Putamen (tissue), 1 donor: Measurements from ENCODE around the gene FZD10.

ENCODE experiments used
- DNase-seq: peaks from one replicate; pipeline ENCODE4 v3.0.0-alpha.2; 2016; ENCODE audit warnings: low spot score

Gene FZD10

GRCh38 chr12:130154276-130155070 lies 7.8 kb upstream of the FZD10 start:
- DNase-seq = no peak

- DNase-seq = no peak
Measured at GRCh38 chr12:130155416-130156073, 6.7 kb upstream of the FZD10 start.

DNA sequence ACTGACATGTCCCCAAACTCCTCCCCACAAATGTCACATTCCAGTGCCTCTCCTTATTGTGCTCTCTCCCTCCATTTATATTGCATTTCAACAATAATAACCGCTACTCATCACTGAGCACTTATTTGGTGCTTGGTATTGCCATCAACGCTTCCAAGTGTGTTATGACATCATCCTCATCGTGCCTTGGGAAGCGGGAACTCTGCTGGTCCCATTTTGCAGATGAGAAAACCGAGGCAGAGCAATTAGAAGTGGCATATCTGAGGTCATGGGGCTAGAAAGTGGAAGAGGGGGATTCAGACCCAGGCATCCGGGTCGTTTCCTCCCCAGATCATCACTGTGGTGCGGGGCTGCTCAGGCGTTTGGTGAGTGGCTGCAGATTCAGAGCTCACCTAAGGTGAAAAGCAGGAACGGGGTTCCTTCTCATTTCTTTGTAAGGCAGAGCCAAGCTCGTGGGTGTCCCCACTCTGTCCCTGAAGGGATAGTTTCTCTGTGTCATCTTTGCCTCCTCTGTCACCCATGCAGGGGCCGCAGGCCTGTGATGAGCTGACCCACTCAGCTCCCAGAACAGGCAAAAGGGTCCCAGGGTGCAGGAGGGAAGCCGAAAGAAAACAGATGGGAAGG lies 5.5 kb upstream of the FZD10 start:
- no peak for DNase-seq

DNA sequence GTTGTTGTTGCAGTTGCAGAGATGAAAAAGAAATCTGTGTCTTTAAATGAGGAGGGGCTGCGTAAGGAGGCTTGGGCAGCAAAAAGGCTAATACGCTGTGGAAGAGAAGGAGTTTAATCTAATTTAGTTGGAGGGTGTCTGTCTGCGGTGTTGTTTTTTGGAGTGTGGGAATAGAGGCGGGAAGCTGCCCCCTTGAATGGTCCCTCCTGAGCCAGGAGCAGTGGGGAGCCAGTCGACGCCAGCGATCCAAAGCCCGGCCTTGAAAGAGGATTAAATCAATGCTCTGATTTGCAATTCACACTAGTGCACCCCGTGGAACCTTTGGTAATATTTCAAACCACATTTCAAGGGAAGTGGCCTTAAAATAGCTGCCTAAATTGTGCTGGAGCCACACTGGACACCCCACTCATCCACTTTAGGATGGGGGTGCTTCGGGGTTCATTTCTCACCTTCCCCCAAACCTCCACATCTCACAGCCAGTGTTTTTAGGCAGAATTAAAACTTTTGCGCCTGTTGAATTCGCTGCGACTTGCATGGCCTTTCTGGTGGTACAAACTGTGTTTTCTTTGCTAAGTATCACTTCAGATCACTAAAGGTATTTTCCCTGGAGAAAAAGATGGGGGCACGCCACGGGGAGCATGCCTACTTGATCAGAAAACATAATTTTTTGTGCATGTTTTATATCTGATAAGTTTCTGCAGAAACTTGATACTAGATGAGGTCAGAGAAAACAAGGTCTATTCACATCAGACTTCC lies 4.1 kb upstream of the FZD10 start:
- no peak for DNase-seq

DNA sequence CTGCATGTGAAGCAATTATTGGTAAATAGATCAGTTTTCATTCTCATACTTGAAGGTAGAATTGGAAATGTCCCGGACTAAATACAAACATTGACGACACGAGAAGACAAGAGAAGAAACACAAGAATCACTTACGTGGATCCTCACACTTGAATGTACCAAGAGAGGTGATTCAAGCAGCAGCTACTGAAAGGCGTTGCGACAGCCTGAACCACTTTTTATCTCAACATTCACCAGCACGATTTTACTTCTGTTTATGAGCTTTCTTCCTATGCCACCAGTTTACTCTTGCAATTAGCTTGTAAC lies 3.6 kb upstream of the FZD10 start:
- DNase-seq = no peak

GRCh38 chr12:130160306-130160705 lies 2.0 kb upstream of the FZD10 start:
- no peak for DNase-seq

GRCh38 chr12:130160711-130161231 lies 1.5 kb upstream of the FZD10 start:
- DNase-seq = no peak

DNA sequence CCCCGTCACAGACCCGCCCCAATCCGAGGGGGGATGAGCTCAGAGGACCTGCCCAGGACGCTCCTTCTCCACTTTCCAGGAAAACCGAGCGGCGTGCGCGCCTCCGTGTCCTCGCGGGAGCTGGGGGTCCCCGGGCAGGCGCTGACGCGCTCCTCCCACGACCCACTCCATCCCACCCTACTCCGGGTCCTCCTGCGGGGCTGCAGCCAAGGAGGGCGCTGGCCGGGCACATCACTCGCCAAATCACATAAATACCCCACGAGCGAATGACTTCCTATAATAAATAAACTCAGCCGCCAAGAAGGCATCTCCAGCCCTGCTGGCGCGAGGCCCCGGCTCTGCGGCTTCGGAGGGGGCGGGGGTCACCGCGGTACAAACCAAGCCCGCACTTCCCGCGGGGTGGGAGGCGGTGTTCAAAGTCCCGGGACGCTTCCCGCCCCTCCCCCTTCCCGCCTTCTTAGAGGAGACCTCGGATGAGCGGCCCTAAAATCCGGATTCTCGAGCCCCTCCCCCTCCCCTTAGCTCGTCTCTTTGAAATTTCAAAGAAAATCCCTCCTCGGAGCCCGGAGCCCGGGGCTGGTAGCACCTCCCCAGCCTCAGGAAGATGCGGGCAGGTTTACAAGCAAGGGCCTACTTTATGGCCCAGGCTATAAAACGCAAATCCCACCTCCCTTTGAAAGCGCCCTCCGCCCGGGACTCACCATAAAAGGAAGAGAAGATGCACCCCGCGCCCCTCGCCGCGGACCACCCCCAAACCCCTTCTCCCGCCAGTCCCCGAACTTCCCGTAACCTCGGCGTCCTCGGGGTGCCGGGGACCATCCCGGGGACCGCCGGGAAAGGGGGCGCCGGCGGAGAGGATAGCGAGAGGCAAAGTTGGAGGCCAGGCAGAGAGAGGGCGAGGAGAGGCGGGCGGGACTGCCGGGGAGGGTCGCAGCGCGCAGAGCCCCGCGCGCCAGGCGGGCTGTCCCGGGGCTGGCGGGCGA lies 712 bp upstream of the FZD10 start:
- DNase-seq = no peak

DNA sequence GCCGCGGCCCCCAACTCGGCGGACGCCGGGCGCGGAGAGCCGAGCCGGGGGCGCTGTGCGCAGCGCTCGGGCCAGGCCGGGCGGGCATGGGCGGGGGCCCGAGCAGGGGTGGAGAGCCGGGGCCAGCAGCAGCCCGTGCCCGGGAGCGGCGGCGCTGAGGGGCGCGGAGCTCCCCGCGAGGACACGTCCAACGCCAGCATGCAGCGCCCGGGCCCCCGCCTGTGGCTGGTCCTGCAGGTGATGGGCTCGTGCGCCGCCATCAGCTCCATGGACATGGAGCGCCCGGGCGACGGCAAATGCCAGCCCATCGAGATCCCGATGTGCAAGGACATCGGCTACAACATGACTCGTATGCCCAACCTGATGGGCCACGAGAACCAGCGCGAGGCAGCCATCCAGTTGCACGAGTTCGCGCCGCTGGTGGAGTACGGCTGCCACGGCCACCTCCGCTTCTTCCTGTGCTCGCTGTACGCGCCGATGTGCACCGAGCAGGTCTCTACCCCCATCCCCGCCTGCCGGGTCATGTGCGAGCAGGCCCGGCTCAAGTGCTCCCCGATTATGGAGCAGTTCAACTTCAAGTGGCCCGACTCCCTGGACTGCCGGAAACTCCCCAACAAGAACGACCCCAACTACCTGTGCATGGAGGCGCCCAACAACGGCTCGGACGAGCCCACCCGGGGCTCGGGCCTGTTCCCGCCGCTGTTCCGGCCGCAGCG lies 639 bp downstream of the FZD10 start:
- no peak for DNase-seq

DNA sequence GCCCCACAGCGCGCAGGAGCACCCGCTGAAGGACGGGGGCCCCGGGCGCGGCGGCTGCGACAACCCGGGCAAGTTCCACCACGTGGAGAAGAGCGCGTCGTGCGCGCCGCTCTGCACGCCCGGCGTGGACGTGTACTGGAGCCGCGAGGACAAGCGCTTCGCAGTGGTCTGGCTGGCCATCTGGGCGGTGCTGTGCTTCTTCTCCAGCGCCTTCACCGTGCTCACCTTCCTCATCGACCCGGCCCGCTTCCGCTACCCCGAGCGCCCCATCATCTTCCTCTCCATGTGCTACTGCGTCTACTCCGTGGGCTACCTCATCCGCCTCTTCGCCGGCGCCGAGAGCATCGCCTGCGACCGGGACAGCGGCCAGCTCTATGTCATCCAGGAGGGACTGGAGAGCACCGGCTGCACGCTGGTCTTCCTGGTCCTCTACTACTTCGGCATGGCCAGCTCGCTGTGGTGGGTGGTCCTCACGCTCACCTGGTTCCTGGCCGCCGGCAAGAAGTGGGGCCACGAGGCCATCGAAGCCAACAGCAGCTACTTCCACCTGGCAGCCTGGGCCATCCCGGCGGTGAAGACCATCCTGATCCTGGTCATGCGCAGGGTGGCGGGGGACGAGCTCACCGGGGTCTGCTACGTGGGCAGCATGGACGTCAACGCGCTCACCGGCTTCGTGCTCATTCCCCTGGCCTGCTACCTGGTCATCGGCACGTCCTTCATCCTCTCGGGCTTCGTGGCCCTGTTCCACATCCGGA lies 1.4 kb downstream of the FZD10 start:
- no peak for DNase-seq

DNA sequence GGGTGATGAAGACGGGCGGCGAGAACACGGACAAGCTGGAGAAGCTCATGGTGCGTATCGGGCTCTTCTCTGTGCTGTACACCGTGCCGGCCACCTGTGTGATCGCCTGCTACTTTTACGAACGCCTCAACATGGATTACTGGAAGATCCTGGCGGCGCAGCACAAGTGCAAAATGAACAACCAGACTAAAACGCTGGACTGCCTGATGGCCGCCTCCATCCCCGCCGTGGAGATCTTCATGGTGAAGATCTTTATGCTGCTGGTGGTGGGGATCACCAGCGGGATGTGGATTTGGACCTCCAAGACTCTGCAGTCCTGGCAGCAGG lies 1.9 kb downstream of the FZD10 start:
- DNase-seq = no peak

- no peak for DNase-seq
Measured at GRCh38 chr12:130164936-130165335, 2.7 kb downstream of the FZD10 start.

GRCh38 chr12:130166306-130166705 lies 4.0 kb downstream of the FZD10 start:
- no peak for DNase-seq

DNA sequence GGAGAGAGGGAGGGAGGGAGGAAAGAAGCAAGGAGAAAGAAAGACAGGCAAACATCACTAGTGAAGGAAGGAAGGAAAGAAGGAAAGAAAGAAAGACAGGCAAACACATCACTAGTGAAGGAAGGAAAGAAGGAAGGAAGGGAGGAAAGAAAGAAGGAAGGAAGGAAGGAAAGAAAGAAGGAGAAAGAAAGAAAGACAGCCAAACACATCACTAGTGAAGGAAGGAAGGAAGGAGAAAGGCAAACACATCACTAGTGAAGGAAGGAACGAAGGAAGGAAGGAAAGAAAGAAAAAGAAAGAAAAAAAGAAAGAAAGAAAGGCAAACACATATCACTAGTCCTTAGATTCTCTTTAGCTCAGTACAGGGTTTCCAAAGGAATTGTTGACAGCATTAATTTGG lies 5.3 kb downstream of the FZD10 start:
- DNase-seq = no peak

DNA sequence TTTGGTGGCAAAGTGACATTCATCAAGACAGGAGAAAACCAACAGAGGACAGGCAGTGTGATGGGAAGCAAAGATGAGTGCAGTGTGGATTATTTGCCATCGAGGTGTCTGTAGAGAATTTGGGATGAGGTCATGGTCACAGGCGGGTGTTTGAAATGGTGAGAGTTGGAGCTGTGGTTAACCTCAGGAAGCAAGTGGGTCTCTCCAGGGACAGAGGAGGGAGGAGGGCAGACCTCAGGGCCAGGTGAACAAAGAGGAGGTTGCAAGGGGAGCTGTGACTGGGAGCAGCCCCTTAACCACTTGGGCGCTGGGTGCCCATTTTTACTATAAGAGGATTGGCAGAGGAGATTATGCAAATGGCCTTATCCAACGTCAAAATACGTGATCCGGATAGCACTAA lies 7.0 kb downstream of the FZD10 start:
- no peak for DNase-seq

- no peak for DNase-seq
Measured at GRCh38 chr12:130169924-130170323, 7.7 kb downstream of the FZD10 start.

GRCh38 chr12:130170611-130171010 lies 8.3 kb downstream of the FZD10 start:
- DNase-seq = no peak

- no peak for DNase-seq
Measured at GRCh38 chr12:130177635-130178242, 15.5 kb downstream of the FZD10 start.

DNA sequence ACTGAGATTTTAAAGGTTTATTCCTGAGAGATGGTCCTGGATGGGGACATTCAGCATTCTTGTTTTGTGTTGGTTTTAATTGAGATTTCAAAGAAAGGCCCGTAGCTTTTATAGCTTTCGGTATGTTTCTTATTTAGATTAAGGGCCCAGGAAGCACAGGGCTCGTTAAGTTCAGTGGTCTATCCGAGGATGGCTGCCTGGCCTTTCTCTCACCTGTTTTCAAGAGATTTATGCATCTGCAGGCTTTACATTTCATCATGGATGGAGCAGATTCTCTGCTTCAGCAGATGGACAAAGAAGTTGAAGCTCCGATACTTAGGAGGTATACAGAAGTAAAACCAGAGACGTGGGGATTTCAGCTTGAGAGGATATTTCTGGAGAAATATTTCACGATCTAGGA lies 16.0 kb downstream of the FZD10 start:
- no peak for DNase-seq

- DNase-seq = no peak
Measured at GRCh38 chr12:130179191-130179590, 16.9 kb downstream of the FZD10 start.
